ENCODE measurements around the gene CERT1.

CERT1 gene

DNA sequence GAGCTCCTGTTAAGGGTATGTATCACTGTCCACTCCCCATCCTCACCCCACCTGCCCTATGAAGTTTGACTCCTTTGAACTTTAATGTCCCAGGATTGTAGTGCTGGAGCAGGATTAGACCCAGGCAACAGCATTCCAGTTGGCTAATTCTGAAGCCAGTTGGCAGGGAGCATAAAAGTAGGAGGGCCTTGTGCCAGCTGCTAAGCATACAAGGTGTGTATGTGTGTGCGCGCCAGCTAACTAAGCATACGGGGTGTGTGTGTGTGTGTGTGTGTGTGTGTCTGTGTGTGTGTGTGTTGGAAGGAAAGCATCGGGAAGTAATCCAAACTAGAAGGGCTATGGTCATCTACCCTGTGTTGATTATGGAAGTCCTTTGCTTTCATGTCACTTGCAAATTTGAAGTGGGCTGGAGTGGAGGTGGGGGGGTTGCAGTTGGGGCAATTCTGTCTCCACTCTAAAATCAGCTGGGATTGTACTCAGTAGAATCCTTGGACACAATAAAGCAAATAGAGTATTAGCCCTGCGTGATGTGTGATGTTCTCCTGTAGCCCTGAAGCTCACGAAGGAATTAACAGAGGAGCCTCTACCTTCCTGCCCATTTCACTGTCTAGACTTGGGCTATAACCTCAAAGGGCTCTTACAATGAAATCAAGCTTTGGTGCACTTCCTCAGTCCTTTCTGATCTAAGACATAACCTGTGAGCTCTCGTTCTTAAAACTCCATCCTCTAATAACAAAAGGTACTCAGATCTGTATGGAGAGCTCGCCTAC lies 147.5 kb downstream of the CERT1 start:
- ChIA-PET CTCF (interaction anchor here (0.6 kb wide), 1 partner anchor 898 kb away, joined by 3 read pairs; no protein-coding TSS in a partner anchor), POLR2A (ENCODE audit: low non-redundant PET) (no interaction called here)
- TF ChIP-seq, protein P1, sequence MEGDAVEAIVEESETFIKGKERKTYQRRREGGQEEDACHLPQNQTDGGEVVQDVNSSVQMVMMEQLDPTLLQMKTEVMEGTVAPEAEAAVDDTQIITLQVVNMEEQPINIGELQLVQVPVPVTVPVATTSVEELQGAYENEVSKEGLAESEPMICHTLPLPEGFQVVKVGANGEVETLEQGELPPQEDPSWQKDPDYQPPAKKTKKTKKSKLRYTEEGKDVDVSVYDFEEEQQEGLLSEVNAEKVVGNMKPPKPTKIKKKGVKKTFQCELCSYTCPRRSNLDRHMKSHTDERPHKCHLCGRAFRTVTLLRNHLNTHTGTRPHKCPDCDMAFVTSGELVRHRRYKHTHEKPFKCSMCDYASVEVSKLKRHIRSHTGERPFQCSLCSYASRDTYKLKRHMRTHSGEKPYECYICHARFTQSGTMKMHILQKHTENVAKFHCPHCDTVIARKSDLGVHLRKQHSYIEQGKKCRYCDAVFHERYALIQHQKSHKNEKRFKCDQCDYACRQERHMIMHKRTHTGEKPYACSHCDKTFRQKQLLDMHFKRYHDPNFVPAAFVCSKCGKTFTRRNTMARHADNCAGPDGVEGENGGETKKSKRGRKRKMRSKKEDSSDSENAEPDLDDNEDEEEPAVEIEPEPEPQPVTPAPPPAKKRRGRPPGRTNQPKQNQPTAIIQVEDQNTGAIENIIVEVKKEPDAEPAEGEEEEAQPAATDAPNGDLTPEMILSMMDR (conservative IDR thresholded peaks at IDR 0.05; ENCODE audit: low read depth), result no peak
- H3K27ac ChIP-seq, result peak overlapping the region; percentile 18; the same call in 1 of the 2 replicates
- DNase-seq (ENCODE audit: low spot score), result no peak

DNA sequence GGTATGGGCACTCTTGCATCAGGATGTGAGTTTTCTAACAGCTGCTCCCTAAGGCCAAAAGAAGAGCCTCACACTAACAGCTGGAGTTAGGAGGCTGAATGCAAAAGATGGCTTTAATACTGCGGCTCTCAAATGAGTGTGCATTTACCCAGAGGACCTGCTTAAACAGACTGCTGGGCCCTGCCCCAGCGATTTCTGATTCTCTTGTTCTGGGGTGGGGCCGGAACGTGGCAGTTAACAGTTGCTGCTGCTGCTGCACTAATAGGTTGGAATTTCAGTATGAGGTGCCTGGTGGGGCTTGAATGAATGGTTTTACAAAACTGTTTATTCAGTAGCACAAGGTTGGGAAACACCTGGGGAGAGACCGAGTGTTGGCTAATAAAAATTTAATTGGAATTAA lies 148.3 kb downstream of the CERT1 start:
- peak overlapping the region; percentile 18; the same call in 1 of the 2 replicates for H3K27ac ChIP-seq
- POLR2A ChIA-PET (ENCODE audit: low non-redundant PET), result no interaction called here

DNA sequence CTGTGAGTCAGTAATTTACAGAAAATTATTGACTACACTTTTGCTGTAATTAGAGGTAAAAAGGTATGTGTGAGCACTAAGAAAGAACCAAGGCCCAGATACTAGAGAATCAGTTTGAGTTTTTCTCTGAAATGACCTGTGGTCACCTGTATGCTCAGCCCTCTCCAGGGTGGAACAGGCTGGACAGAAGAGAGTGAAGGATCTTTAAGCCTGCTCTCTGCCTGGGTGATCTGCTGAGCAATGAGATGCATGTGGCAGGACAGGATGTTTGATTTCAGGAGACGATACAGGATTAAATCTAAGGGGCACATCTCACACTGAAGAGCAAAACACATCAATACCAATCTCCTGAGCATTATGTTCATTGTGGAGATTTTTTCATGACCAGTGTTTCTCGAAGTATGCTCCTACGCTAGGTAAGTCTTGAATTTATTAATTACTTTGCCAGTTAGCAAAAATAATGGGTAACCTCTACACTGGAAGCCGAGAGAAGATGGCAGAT lies 148.9 kb downstream of the CERT1 start:
- TF ChIP-seq, protein P1 (conservative IDR thresholded peaks at IDR 0.05; ENCODE audit: low read depth), result no peak
- POLR2A ChIA-PET (ENCODE audit: low non-redundant PET), result no interaction called here
- CTCF ChIA-PET, result interaction anchor here (0.6 to 0.8 kb wide), 2 partner anchors 18 to 241 kb away, joined by 3 to 7 read pairs; no protein-coding TSS in a partner anchor
- no peak overlapping the region for H3K27ac ChIP-seq
- no peak for DNase-seq (ENCODE audit: low spot score)

More for the DNA sequence above, 148.3 kb downstream of the CERT1 start:
- no peak for DNase-seq (ENCODE audit: low spot score)
- CTCF ChIA-PET, result interaction anchor here (0.8 kb wide), 1 partner anchor 18 kb away, joined by 3 read pairs; no protein-coding TSS in a partner anchor
- TF ChIP-seq, protein P1 (conservative IDR thresholded peaks at IDR 0.05; ENCODE audit: low read depth), result no peak

DNA sequence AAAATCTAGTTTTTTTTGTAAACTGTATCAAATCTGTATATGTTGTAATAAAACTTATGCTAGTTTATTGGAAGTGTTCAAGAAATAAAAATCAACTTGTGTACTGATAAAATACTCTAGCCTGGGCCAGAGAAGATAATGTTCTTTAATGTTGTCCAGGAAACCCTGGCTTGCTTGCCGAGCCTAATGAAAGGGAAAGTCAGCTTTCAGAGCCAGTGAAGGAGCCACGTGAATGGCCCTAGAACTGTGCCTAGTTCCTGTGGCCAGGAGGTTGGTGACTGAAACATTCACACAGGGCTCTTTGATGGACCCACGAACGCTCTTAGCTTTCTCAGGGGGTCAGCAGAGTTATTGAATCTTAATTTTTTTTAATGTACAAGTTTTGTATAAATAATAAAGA lies 150.1 kb downstream of the CERT1 start:
- TF ChIP-seq, protein P1 (conservative IDR thresholded peaks at IDR 0.05; ENCODE audit: low read depth), result no peak
- ChIA-PET POLR2A (ENCODE audit: low non-redundant PET) (no interaction called here), CTCF (interaction anchor here (0.6 to 0.7 kb wide), 2 partner anchors 12 to 223 kb away, joined by 3 read pairs; no protein-coding TSS in a partner anchor)
- DNase-seq (ENCODE audit: low spot score), result no peak
- no peak overlapping the region for H3K27ac ChIP-seq

DNA sequence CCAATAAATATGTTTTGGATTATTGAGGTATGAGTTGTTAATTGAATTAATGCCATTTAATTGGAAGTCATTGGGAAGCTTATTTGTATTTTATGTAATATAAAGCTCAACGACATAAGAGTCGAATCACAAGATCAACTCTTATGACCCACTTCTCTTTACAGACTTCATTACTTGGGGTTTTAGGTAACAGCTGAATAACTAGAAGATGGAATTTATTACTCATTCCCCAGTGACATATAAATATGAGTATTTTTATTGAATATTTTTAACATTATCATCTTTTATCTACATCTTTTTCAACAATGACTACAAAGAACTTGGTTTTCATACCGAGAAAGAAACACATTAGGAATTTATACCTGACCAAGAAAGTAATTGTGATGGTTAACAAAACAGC lies 153.3 kb downstream of the CERT1 start:
- DNase-seq (ENCODE audit: low spot score), result no peak
- no peak overlapping the region for H3K27ac ChIP-seq
- POLR2A ChIA-PET (ENCODE audit: low non-redundant PET), result no interaction called here
- TF ChIP-seq, protein P1 (conservative IDR thresholded peaks at IDR 0.05; ENCODE audit: low read depth), result no peak
- CTCF ChIA-PET, result no interaction called here

DNA sequence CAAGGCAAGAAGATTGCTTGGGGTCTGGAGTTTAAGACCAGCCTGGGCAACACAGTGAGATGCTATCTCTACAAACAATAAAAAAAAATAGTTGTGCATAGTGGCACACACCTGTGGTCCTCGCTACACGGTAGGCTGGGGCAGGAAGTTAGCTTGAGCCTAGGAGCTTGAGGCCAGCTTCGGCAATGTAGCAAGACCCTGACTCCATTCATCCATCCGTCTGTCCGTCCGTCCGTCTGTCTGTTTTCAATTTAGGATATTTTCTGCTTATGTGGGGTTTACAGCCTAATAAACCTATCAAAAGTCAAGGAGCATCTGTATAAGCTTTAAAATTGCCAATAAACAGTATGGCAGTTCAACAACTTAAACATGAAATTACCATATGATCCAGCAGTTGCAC lies 154.7 kb downstream of the CERT1 start:
- H3K27ac ChIP-seq, result no peak overlapping the region
- TF ChIP-seq, protein P1 (conservative IDR thresholded peaks at IDR 0.05; ENCODE audit: low read depth), result no peak
- ChIA-PET CTCF (interaction anchor here (1.2 kb wide), 1 partner anchor 20 kb away, joined by 3 read pairs; the partner anchor contains the start of gene HMGCR), POLR2A (ENCODE audit: low non-redundant PET) (no interaction called here)
- DNase-seq (ENCODE audit: low spot score), result no peak

Measured in RWPE1 (cell line).